Mucosa of stomach (tissue), 1 donor: ENCODE measurements around the gene RNF31.

Source experiments
- H3K27me3 ChIP-seq: one replicate; pipeline ENCODE4 v1.7.0; 2013; ENCODE audit warnings: mild to moderate bottlenecking, low read length; ENCODE audit not compliant: control insufficient read depth, insufficient read depth
- H3K36me3 ChIP-seq: one replicate; pipeline ENCODE4 v1.7.0; 2013; ENCODE audit warnings: low read length; ENCODE audit not compliant: control insufficient read depth, insufficient read depth
- H3K4me1 ChIP-seq: one replicate; pipeline ENCODE4 v1.7.0; 2013; ENCODE audit warnings: mild to moderate bottlenecking, low read length; ENCODE audit not compliant: control insufficient read depth, insufficient read depth
- H3K4me3 ChIP-seq: one replicate; pipeline ENCODE4 v1.7.0; 2013; ENCODE audit warnings: low read length
- H3K9ac ChIP-seq: one replicate; pipeline ENCODE4 v1.7.0; 2013; ENCODE audit warnings: mild to moderate bottlenecking, low read length, moderate library complexity
- H3K9me3 ChIP-seq: one replicate; pipeline ENCODE4 v1.7.0; 2013; ENCODE audit warnings: mild to moderate bottlenecking, low read length, moderate library complexity; ENCODE audit not compliant: control insufficient read depth
- donor health status: Pancreatic carcinoma.

RNF31 gene

GRCh38 chr14:24185741-24186140 lies 38.4 kb downstream of the RNF31 start:
- Histone ChIP-seq H3K9ac (no peak overlapping the region), H3K36me3 (peaks cover 10% of the 10 kb centered on the region), H3K4me3 (no peak overlapping the region), H3K9me3 (no peaks in the 10 kb centered on the region), H3K27me3 (no peaks in the 10 kb centered on the region), H3K4me1 (peaks cover 6% of the 10 kb centered on the region)

GRCh38 chr14:24186831-24187538 lies 39.7 kb downstream of the RNF31 start:
- no peak overlapping the region for H3K4me3 ChIP-seq
- peaks cover 10% of the 10 kb centered on the region for H3K36me3 ChIP-seq
- no peak overlapping the region for H3K9ac ChIP-seq
- H3K27me3 ChIP-seq, result no peaks in the 10 kb centered on the region
- peaks cover 6% of the 10 kb centered on the region for H3K4me1 ChIP-seq
- H3K9me3 ChIP-seq, result no peaks in the 10 kb centered on the region

- Histone ChIP-seq H3K9ac (peak overlapping the region; percentile 29), H3K27me3 (no peaks in the 10 kb centered on the region), H3K4me3 (no peak overlapping the region), H3K9me3 (no peaks in the 10 kb centered on the region), H3K4me1 (peaks cover 6% of the 10 kb centered on the region), H3K36me3 (peaks cover 10% of the 10 kb centered on the region)
Observed at GRCh38 chr14:24187539-24187915, 40.2 kb downstream of the RNF31 start.

GRCh38 chr14:24188251-24189058 lies 41.2 kb downstream of the RNF31 start, which contains the start of gene IPO4:
TSS of gene IPO4 (minus strand) at chr14:24188816. CDS start at chr14:24188787, 29 bp downstream.
- Histone ChIP-seq H3K36me3 (peaks cover 10% of the 10 kb centered on the region), H3K9me3 (no peaks in the 10 kb centered on the region), H3K4me1 (peaks cover 6% of the 10 kb centered on the region), H3K27me3 (no peaks in the 10 kb centered on the region), H3K4me3 (peak within 1 kb of the TSS; percentile 51), H3K9ac (peak within 1 kb of the TSS; percentile 29)

- peak overlapping the region; percentile 51 for H3K4me3 ChIP-seq
- H3K9ac ChIP-seq, result peak overlapping the region; percentile 29
- H3K36me3 ChIP-seq, result peaks cover 10% of the 10 kb centered on the region
- no peaks in the 10 kb centered on the region for H3K27me3 ChIP-seq
- peaks cover 6% of the 10 kb centered on the region for H3K4me1 ChIP-seq
- no peaks in the 10 kb centered on the region for H3K9me3 ChIP-seq
Observed at GRCh38 chr14:24189059-24189375, 41.7 kb downstream of the RNF31 start.

GRCh38 chr14:24189460-24189859 lies 42.2 kb downstream of the RNF31 start:
- Histone ChIP-seq H3K4me3 (no peak overlapping the region), H3K36me3 (peaks cover 10% of the 10 kb centered on the region), H3K9ac (no peak overlapping the region), H3K9me3 (no peaks in the 10 kb centered on the region), H3K4me1 (peaks cover 9% of the 10 kb centered on the region), H3K27me3 (no peaks in the 10 kb centered on the region)

- Histone ChIP-seq H3K4me3 (no peak overlapping the region), H3K27me3 (no peaks in the 10 kb centered on the region), H3K4me1 (peaks cover 14% of the 10 kb centered on the region), H3K36me3 (peaks cover 10% of the 10 kb centered on the region), H3K9ac (no peak overlapping the region), H3K9me3 (no peaks in the 10 kb centered on the region)
Observed at GRCh38 chr14:24190416-24190815, 43.1 kb downstream of the RNF31 start.

- Histone ChIP-seq H3K4me1 (peaks cover 26% of the 10 kb centered on the region), H3K9me3 (no peaks in the 10 kb centered on the region), H3K9ac (no peak overlapping the region), H3K27me3 (no peaks in the 10 kb centered on the region), H3K4me3 (no peak overlapping the region), H3K36me3 (no peaks in the 10 kb centered on the region)
Observed at GRCh38 chr14:24192933-24193332, 45.6 kb downstream of the RNF31 start.

- H3K9ac ChIP-seq, result peak overlapping the region; percentile 95
- H3K4me3 ChIP-seq, result peak overlapping the region; percentile 58
- no peaks in the 10 kb centered on the region for H3K36me3 ChIP-seq
- H3K27me3 ChIP-seq, result no peaks in the 10 kb centered on the region
- no peaks in the 10 kb centered on the region for H3K9me3 ChIP-seq
- peaks cover 22% of the 10 kb centered on the region for H3K4me1 ChIP-seq
Observed at GRCh38 chr14:24194186-24194872, 47.0 kb downstream of the RNF31 start.

GRCh38 chr14:24194873-24195185 lies 47.5 kb downstream of the RNF31 start:
- Histone ChIP-seq H3K36me3 (no peaks in the 10 kb centered on the region), H3K27me3 (no peaks in the 10 kb centered on the region), H3K4me1 (peaks cover 22% of the 10 kb centered on the region), H3K9me3 (no peaks in the 10 kb centered on the region), H3K9ac (peak overlapping the region; percentile 95), H3K4me3 (peak overlapping the region; percentile 58)

GRCh38 chr14:24195186-24196070 lies 48.1 kb downstream of the RNF31 start, which contains the start of gene TM9SF1:
TSS of gene TM9SF1 (minus strand) at chr14:24195441. CDS start at chr14:24195019, 422 bp downstream.
- Histone ChIP-seq H3K9me3 (no peaks in the 10 kb centered on the region), H3K4me1 (peaks cover 22% of the 10 kb centered on the region), H3K4me3 (peak within 1 kb of the TSS; percentile 58), H3K27me3 (no peaks in the 10 kb centered on the region), H3K36me3 (no peaks in the 10 kb centered on the region), H3K9ac (peak within 1 kb of the TSS; percentile 95)
